ENCODE data around the gene ASTN2. TPM values are rescaled to one million over a fixed set of nuclear protein-coding genes. Genes with fewer than 3 reads are reported as not detected.

Gene ASTN2
- total RNA-seq, 1 donor from 2014 or later: 2.3 TPM

- no peak for TF ChIP-seq CTCF (IDR thresholded peaks at IDR 0.05)
- intact Hi-C loops (cut with DNase I): no loop called here
- Histone ChIP-seq H3K4me1 (no peaks in the 10 kb centered on the region), H3K36me3 (no peaks in the 10 kb centered on the region), H3K4me3 (no peak overlapping the region), H3K27ac (no peak overlapping the region), H3K27me3 (no peaks in the 10 kb centered on the region), H3K9me3 (no peaks in the 10 kb centered on the region)
- no peak for DNase-seq (ENCODE audit: low spot score in 2 of 2)
These were observed 147.9 kb downstream of the ASTN2 start for GRCh38 chr9:117266855-117267497.

GRCh38 chr9:117265253-117265652 is 149.6 kb downstream of the ASTN2 start:
- H3K27me3 ChIP-seq: no peaks in the 10 kb centered on the region
- intact Hi-C loops (cut with DNase I): no loop called here
- no peak for TF ChIP-seq CTCF (IDR thresholded peaks at IDR 0.05)
- no peak for DNase-seq (ENCODE audit: low spot score in 2 of 2)
- no peaks in the 10 kb centered on the region for H3K9me3 ChIP-seq
- H3K36me3 ChIP-seq: no peaks in the 10 kb centered on the region
- no peaks in the 10 kb centered on the region for H3K4me1 ChIP-seq
- no peak overlapping the region for H3K27ac ChIP-seq
- H3K4me3 ChIP-seq: no peak overlapping the region

GRCh38 chr9:117258184-117258866 is 156.5 kb downstream of the ASTN2 start:
- no peak overlapping the region for H3K4me3 ChIP-seq
- H3K36me3 ChIP-seq: no peaks in the 10 kb centered on the region
- no peak overlapping the region for H3K27ac ChIP-seq
- intact Hi-C loops (cut with DNase I): no loop called here
- H3K27me3 ChIP-seq: no peaks in the 10 kb centered on the region
- TF ChIP-seq CTCF (IDR thresholded peaks at IDR 0.05): no peak
- H3K4me1 ChIP-seq: no peaks in the 10 kb centered on the region
- no peaks in the 10 kb centered on the region for H3K9me3 ChIP-seq
- no peak for DNase-seq (ENCODE audit: low spot score in 2 of 2)

GRCh38 chr9:117253261-117253660 is 161.6 kb downstream of the ASTN2 start:
- no peak for TF ChIP-seq CTCF (IDR thresholded peaks at IDR 0.05)
- H3K27me3 ChIP-seq: no peaks in the 10 kb centered on the region
- H3K27ac ChIP-seq: no peak overlapping the region
- no peaks in the 10 kb centered on the region for H3K36me3 ChIP-seq
- H3K4me3 ChIP-seq: no peak overlapping the region
- no peaks in the 10 kb centered on the region for H3K4me1 ChIP-seq
- DNase-seq (ENCODE audit: low spot score in 2 of 2): no peak
- intact Hi-C loops (cut with DNase I): no loop called here
- no peaks in the 10 kb centered on the region for H3K9me3 ChIP-seq

- intact Hi-C loops (cut with DNase I): no loop called here
- Histone ChIP-seq H3K4me1 (no peaks in the 10 kb centered on the region), H3K27me3 (no peaks in the 10 kb centered on the region), H3K36me3 (no peaks in the 10 kb centered on the region), H3K9me3 (no peaks in the 10 kb centered on the region), H3K27ac (no peak overlapping the region), H3K4me3 (no peak overlapping the region)
- TF ChIP-seq CTCF (IDR thresholded peaks at IDR 0.05): no peak
- DNase-seq (ENCODE audit: low spot score in 2 of 2): no peak
These were observed 164.1 kb downstream of the ASTN2 start for GRCh38 chr9:117250610-117251215.

Data from ascending aorta (tissue), 2 donors.